ENCODE measurements around the gene HIGD1B.
A peak's percentile ranks its signal among the peaks of the same experiment; 100 is the strongest.

Gene HIGD1B

DNA sequence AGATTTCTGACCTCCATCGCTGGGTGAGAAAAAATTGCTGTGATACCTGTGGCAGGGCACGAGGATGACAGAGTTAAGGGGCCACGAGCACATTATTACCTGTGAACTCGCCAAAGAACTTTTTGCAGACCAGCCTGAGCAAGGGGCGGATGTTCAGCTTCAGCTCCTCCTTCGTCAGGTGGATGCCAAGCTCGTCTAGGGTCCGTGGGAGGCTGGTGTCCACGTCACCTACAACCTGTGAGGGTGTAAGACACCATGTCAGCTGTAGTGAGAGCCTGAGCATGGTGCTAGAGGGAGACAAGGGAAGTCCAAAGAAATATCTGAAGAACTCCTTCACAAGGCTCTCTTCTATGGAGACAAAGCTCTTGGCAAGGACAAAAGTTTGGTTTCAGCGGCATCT is 17.1 kb downstream of the HIGD1B start:
- H3K36me3 ChIP-seq (ENCODE audit: insufficient read depth, low read length), result peaks cover 81% of the 10 kb centered on the region; the same call in 1 of the 2 replicates
- H3K9me2 ChIP-seq (replicated peaks; ENCODE audit: low read depth, low read length), result no peaks in the 10 kb centered on the region
- H3K4me3 ChIP-seq (ENCODE audit: low read length, poor library complexity, severe bottlenecking), result no peak overlapping the region
- no peak overlapping the region for H2AFZ ChIP-seq (ENCODE audit: low read length)
- TF ChIP-seq EZH2phosphoT487 (IDR thresholded peaks at IDR 0.05; ENCODE audit: borderline replicate concordance), result no peak
- TF ChIP-seq, protein P1, sequence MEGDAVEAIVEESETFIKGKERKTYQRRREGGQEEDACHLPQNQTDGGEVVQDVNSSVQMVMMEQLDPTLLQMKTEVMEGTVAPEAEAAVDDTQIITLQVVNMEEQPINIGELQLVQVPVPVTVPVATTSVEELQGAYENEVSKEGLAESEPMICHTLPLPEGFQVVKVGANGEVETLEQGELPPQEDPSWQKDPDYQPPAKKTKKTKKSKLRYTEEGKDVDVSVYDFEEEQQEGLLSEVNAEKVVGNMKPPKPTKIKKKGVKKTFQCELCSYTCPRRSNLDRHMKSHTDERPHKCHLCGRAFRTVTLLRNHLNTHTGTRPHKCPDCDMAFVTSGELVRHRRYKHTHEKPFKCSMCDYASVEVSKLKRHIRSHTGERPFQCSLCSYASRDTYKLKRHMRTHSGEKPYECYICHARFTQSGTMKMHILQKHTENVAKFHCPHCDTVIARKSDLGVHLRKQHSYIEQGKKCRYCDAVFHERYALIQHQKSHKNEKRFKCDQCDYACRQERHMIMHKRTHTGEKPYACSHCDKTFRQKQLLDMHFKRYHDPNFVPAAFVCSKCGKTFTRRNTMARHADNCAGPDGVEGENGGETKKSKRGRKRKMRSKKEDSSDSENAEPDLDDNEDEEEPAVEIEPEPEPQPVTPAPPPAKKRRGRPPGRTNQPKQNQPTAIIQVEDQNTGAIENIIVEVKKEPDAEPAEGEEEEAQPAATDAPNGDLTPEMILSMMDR (conservative IDR thresholded peaks at IDR 0.05; ENCODE audit: low read length), result no peak
- H3K27me3 ChIP-seq (ENCODE audit: insufficient read depth, low read length, poor library complexity, severe bottlenecking), result no peaks in the 10 kb centered on the region
- H3K79me2 ChIP-seq (ENCODE audit: insufficient read depth, low read length), result no peaks in the 10 kb centered on the region
- H3F3A ChIP-seq (ENCODE audit: low read depth), result no peaks in the 10 kb centered on the region; the same call in 1 of the 2 replicates
- H3K4me1 ChIP-seq (ENCODE audit: insufficient read depth, low read length, poor library complexity, severe bottlenecking), result no peaks in the 10 kb centered on the region
- H4K20me1 ChIP-seq (ENCODE audit: insufficient read depth, low read length, poor library complexity, severe bottlenecking), result no peaks in the 10 kb centered on the region
- H3K4me2 ChIP-seq (ENCODE audit: low read depth, low read length, poor library complexity, severe bottlenecking), result no peak overlapping the region
- no peaks in the 10 kb centered on the region for H3K9me3 ChIP-seq (ENCODE audit: insufficient read depth, low read depth, low read length)
- H3K9ac ChIP-seq (ENCODE audit: low read depth, low read length, poor library complexity, severe bottlenecking), result no peak overlapping the region

DNA sequence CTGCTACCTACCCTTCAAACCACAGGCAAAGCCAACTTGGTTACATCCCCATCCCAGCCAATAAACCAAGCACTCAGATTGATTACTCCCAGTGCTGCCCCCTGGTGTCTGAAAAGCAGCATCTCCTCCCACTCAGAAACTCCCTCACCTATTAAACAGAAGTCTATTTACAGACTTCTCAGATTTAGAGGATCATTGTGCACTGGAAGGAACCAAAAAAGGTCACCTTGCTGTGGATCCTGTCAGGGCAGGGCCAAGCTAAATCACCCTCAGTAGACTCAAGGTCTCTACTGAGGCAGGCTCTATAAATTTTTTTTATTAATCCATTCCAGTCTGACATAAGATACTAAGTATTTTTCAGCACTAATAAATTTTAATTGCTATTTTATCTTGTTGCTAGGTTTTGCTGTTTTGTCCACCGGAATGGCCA is 17.6 kb downstream of the HIGD1B start:
- Histone ChIP-seq H3K36me3 (ENCODE audit: insufficient read depth, low read length) (peaks cover 81% of the 10 kb centered on the region; the same call in 1 of the 2 replicates), H3K27me3 (ENCODE audit: insufficient read depth, low read length, poor library complexity, severe bottlenecking) (no peaks in the 10 kb centered on the region), H3K9me3 (ENCODE audit: insufficient read depth, low read depth, low read length) (no peaks in the 10 kb centered on the region), H3K9ac (ENCODE audit: low read depth, low read length, poor library complexity, severe bottlenecking) (no peak overlapping the region), H3K4me1 (ENCODE audit: insufficient read depth, low read length, poor library complexity, severe bottlenecking) (no peaks in the 10 kb centered on the region), H3K4me2 (ENCODE audit: low read depth, low read length, poor library complexity, severe bottlenecking) (no peak overlapping the region), H4K20me1 (ENCODE audit: insufficient read depth, low read length, poor library complexity, severe bottlenecking) (no peaks in the 10 kb centered on the region), H3F3A (ENCODE audit: low read depth) (no peaks in the 10 kb centered on the region; the same call in 1 of the 2 replicates), H3K4me3 (ENCODE audit: low read length, poor library complexity, severe bottlenecking) (no peak overlapping the region), H3K9me2 (replicated peaks; ENCODE audit: low read depth, low read length) (no peaks in the 10 kb centered on the region), H3K79me2 (ENCODE audit: insufficient read depth, low read length) (no peaks in the 10 kb centered on the region), H2AFZ (ENCODE audit: low read length) (no peak overlapping the region)
- TF ChIP-seq, protein P1 (conservative IDR thresholded peaks at IDR 0.05; ENCODE audit: low read length), result peak; percentile 91
- TF ChIP-seq EZH2phosphoT487 (IDR thresholded peaks at IDR 0.05; ENCODE audit: borderline replicate concordance), result no peak

DNA sequence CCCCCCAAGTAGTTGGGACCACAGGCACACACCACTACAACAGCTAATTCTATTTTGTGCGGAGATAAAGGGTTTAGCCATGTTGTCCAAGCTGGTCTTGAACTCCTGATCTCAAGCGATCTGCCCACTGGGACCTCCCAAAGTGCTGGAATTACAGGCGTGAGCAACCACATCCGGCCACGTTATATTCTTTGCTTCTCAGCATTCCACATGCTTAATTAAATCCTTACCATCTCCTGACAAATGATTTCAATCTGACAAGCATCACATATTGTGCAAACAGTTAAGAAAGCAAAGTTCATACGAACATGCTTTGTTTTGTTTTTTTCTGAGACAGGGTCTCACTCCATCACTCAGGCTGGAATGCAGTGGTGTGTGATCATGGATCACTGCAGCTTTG is 18.2 kb downstream of the HIGD1B start:
- H2AFZ ChIP-seq (ENCODE audit: low read length), result no peak overlapping the region
- no peaks in the 10 kb centered on the region for H4K20me1 ChIP-seq (ENCODE audit: insufficient read depth, low read length, poor library complexity, severe bottlenecking)
- H3K9me2 ChIP-seq (replicated peaks; ENCODE audit: low read depth, low read length), result no peaks in the 10 kb centered on the region
- no peak overlapping the region for H3K4me3 ChIP-seq (ENCODE audit: low read length, poor library complexity, severe bottlenecking)
- H3K9ac ChIP-seq (ENCODE audit: low read depth, low read length, poor library complexity, severe bottlenecking), result no peak overlapping the region
- no peaks in the 10 kb centered on the region for H3K27me3 ChIP-seq (ENCODE audit: insufficient read depth, low read length, poor library complexity, severe bottlenecking)
- H3K4me2 ChIP-seq (ENCODE audit: low read depth, low read length, poor library complexity, severe bottlenecking), result no peak overlapping the region
- no peaks in the 10 kb centered on the region for H3K4me1 ChIP-seq (ENCODE audit: insufficient read depth, low read length, poor library complexity, severe bottlenecking)
- peaks cover 78% of the 10 kb centered on the region; the same call in 1 of the 2 replicates for H3K36me3 ChIP-seq (ENCODE audit: insufficient read depth, low read length)
- TF ChIP-seq, protein P1 (conservative IDR thresholded peaks at IDR 0.05; ENCODE audit: low read length), result no peak
- TF ChIP-seq EZH2phosphoT487 (IDR thresholded peaks at IDR 0.05; ENCODE audit: borderline replicate concordance), result no peak
- no peaks in the 10 kb centered on the region; the same call in 1 of the 2 replicates for H3F3A ChIP-seq (ENCODE audit: low read depth)
- no peaks in the 10 kb centered on the region for H3K79me2 ChIP-seq (ENCODE audit: insufficient read depth, low read length)
- H3K9me3 ChIP-seq (ENCODE audit: insufficient read depth, low read depth, low read length), result no peaks in the 10 kb centered on the region
